HEK293 (cell line): ENCODE data around the gene DUSP21.

Experiments used
- CTCF ChIA-PET: fragments of 350-600 bp; formaldehyde crosslinking; extraction: SDS; loops from one replicate; lab custom pipeline; 2021; ENCODE audit warnings: antibody characterized with exemption; lab: Yijun Ruan, JAX
- POLR2A ChIA-PET: fragments of 300-600 bp; formaldehyde crosslinking; extraction: SDS; loops from one replicate; lab custom pipeline; 2020; ENCODE audit warnings: antibody characterized with exemption, inconsistent platforms; lab: Yijun Ruan, JAX
- H3K27ac ChIP-seq: fragments of 200-500 bp; sonication (Bioruptor generic); 2 replicates; pipeline ENCODE4 v1.5.1; 2014; ENCODE audit warnings: low read depth, low read length, control low read depth, inconsistent platforms; ENCODE audit errors: extremely low read depth
- H3K36me3 ChIP-seq, 2 experiments: fragments of 200-500 bp in 1 of 2; sonication (Bioruptor generic) in 1 of 2; 1 replicate in 1 of 2; 2 replicates in 1 of 2; pipeline ENCODE4 v1.5.1; 2014 to 2017; ENCODE audit warnings: inconsistent platforms in 2 of 2, low read length in 2 of 2; ENCODE audit not compliant: control insufficient read depth in 2 of 2, insufficient read depth in 1 of 2
- H3K4me1 ChIP-seq: fragments of 200-500 bp; sonication (Bioruptor generic); 2 replicates; pipeline ENCODE4 v1.5.1; 2014; ENCODE audit warnings: mild to moderate bottlenecking, low read length, inconsistent platforms; ENCODE audit not compliant: control insufficient read depth, insufficient read depth
- H3K4me3 ChIP-seq: 2 replicates; pipeline ENCODE4 v1.5.1; 2011; ENCODE audit warnings: low read depth, mild to moderate bottlenecking, control low read depth, low read length, moderate library complexity
- H3K9me3 ChIP-seq: fragments of 200-500 bp; sonication (Bioruptor generic); 2 replicates; pipeline ENCODE4 v1.5.1; 2014; ENCODE audit warnings: low read depth, low read length, inconsistent platforms; ENCODE audit not compliant: control insufficient read depth, insufficient read depth
- BCL11A ChIP-seq: fragments of 450-650 bp; formaldehyde crosslinking; IDR thresholded peaks from 2 replicates; pipeline ENCODE4 v1.5.1; 2016; ENCODE audit warnings: low read depth, missing biosample characterization, missing genetic modification characterization
- GLI2 ChIP-seq: fragments of 450-650 bp; formaldehyde crosslinking; IDR thresholded peaks from 2 replicates; pipeline ENCODE4; 2017; ENCODE audit warnings: missing biosample characterization, missing genetic modification characterization, low read depth, borderline replicate concordance
- HOXD13 ChIP-seq: sonication (generic); formaldehyde crosslinking; IDR thresholded peaks from 2 replicates; pipeline ENCODE4 v1.8.0; 2022; ENCODE audit warnings: missing genetic modification reagents, borderline replicate concordance
- MEIS1 ChIP-seq: sonication (generic); formaldehyde crosslinking; IDR thresholded peaks from 2 replicates; pipeline ENCODE4 v1.8.1; 2022; ENCODE audit warnings: missing genetic modification reagents, mild to moderate bottlenecking, borderline replicate concordance
- SP3 ChIP-seq: fragments of 450-650 bp; formaldehyde crosslinking; IDR thresholded peaks from 2 replicates; pipeline ENCODE4 v1.5.1; 2016; ENCODE audit warnings: missing biosample characterization, missing genetic modification characterization
- TRIM28 ChIP-seq: IDR thresholded peaks from 2 replicates; pipeline ENCODE4 v1.6.1; 2011; ENCODE audit warnings: low read length, control low read depth, borderline replicate concordance
- ZBTB1 ChIP-seq: fragments of 450-650 bp; formaldehyde crosslinking; IDR thresholded peaks from 2 replicates; pipeline ENCODE4 v1.5.1; 2016; ENCODE audit warnings: missing biosample characterization, missing genetic modification characterization
- ZBTB48 ChIP-seq: fragments of 450-650 bp; formaldehyde crosslinking; IDR thresholded peaks from 2 replicates; pipeline ENCODE4 v1.5.1; 2016; ENCODE audit warnings: missing biosample characterization, missing genetic modification characterization
- ZBTB7A ChIP-seq: fragments of 450-650 bp; formaldehyde crosslinking; IDR thresholded peaks from 2 replicates; pipeline ENCODE4 v1.5.1; 2016; ENCODE audit warnings: low read depth, missing biosample characterization, missing genetic modification characterization
- ZBTB8A ChIP-seq: fragments of 450-650 bp; formaldehyde crosslinking; IDR thresholded peaks from 2 replicates; pipeline ENCODE4 v1.5.1; 2016; ENCODE audit warnings: missing biosample characterization, missing genetic modification characterization
- ZFP37 ChIP-seq: fragments of 450-650 bp; formaldehyde crosslinking; IDR thresholded peaks from 2 replicates; pipeline ENCODE4 v1.5.1; 2016; ENCODE audit warnings: missing biosample characterization, missing genetic modification characterization
- ZNF121 ChIP-seq: fragments of 450-650 bp; formaldehyde crosslinking; IDR thresholded peaks from 2 replicates; pipeline ENCODE4 v1.5.1; 2016; ENCODE audit warnings: missing biosample characterization, missing genetic modification characterization
- ZNF140 ChIP-seq: fragments of 450-650 bp; formaldehyde crosslinking; IDR thresholded peaks from 2 replicates; pipeline ENCODE4 v1.5.1; 2016; ENCODE audit warnings: missing biosample characterization, missing genetic modification characterization
- ZNF18 ChIP-seq: fragments of 450-650 bp; formaldehyde crosslinking; IDR thresholded peaks from 2 replicates; pipeline ENCODE4 v1.5.1; 2016; ENCODE audit warnings: missing biosample characterization, missing genetic modification characterization
- ZNF223 ChIP-seq: fragments of 450-650 bp; formaldehyde crosslinking; IDR thresholded peaks from 2 replicates; pipeline ENCODE4 v1.5.1; 2016; ENCODE audit warnings: missing biosample characterization, missing genetic modification characterization
- ZNF335 ChIP-seq: fragments of 450-650 bp; formaldehyde crosslinking; conservative IDR thresholded peaks from 2 replicates; pipeline ENCODE4 v1.5.1; 2016; ENCODE audit warnings: missing biosample characterization, missing genetic modification characterization
- ZNF362 ChIP-seq: fragments of 450-650 bp; formaldehyde crosslinking; IDR thresholded peaks from 2 replicates; pipeline ENCODE4 v1.5.1; 2016; ENCODE audit warnings: missing biosample characterization, missing genetic modification characterization
- ZNF449 ChIP-seq: fragments of 450-650 bp; formaldehyde crosslinking; IDR thresholded peaks from 2 replicates; pipeline ENCODE4 v1.5.1; 2017; ENCODE audit warnings: missing biosample characterization, mild to moderate bottlenecking, missing genetic modification characterization, moderate library complexity
- ZNF530 ChIP-seq: fragments of 450-650 bp; formaldehyde crosslinking; IDR thresholded peaks from 2 replicates; pipeline ENCODE4 v1.5.1; 2016; ENCODE audit warnings: low read depth, missing biosample characterization, missing genetic modification characterization
- ZNF664 ChIP-seq: fragments of 450-650 bp; formaldehyde crosslinking; IDR thresholded peaks from 2 replicates; pipeline ENCODE4 v1.5.1; 2016; ENCODE audit warnings: missing biosample characterization, missing genetic modification characterization
- ZNF677 ChIP-seq: fragments of 450-650 bp; IDR thresholded peaks from 2 replicates; pipeline ENCODE4 v1.5.0; 2018; ENCODE audit warnings: missing biosample characterization, mild to moderate bottlenecking, missing genetic modification characterization, moderate library complexity
- ZNF747 ChIP-seq: fragments of 450-650 bp; formaldehyde crosslinking; IDR thresholded peaks from 2 replicates; pipeline ENCODE4 v1.5.1; 2016; ENCODE audit warnings: missing biosample characterization, missing genetic modification characterization
- ZNF776 ChIP-seq: fragments of 450-650 bp; formaldehyde crosslinking; IDR thresholded peaks from 2 replicates; pipeline ENCODE4 v1.5.0; 2017; ENCODE audit warnings: missing biosample characterization, missing genetic modification characterization, borderline replicate concordance
- ZNF792 ChIP-seq: fragments of 450-650 bp; formaldehyde crosslinking; IDR thresholded peaks from 2 replicates; pipeline ENCODE4 v1.5.1; 2016; ENCODE audit warnings: missing biosample characterization, missing genetic modification characterization
- TF ChIP-seq, protein P1 (sequence below): fragments of 450-650 bp; formaldehyde crosslinking; IDR thresholded peaks from 2 replicates; pipeline ENCODE4 v1.5.0; 2017; ENCODE audit warnings: missing biosample characterization, missing genetic modification characterization, borderline replicate concordance

DUSP21 gene

GRCh38 chrX:44875185-44875489 lies 31.3 kb downstream of the DUSP21 start (continued):
- TF ChIP-seq ZFP37 (tag by site-specific recombination) (no peak), ZNF747 (tag by site-specific recombination) (no peak)

- H3K4me3 ChIP-seq = peak overlapping the region; percentile 94
- TF ChIP-seq BCL11A (tag by site-specific recombination) (no peak), ZNF121 (no peak), ZNF362 (no peak), ZNF530 (tag by site-specific recombination) (no peak), GLI2 (tag by site-specific recombination) (no peak), ZNF792 (tag by site-specific recombination) (no peak), ZBTB1 (tag by site-specific recombination) (no peak), ZBTB48 (no peak), TRIM28 (no peak), ZNF335 (tag by site-specific recombination) (no peak), ZNF677 (tag by site-specific recombination) (no peak), MEIS1 (CRISPR knock-in tag) (no peak), ZBTB8A (no peak), SP3 (tag by site-specific recombination) (no peak)
- TF ChIP-seq, protein P1, sequence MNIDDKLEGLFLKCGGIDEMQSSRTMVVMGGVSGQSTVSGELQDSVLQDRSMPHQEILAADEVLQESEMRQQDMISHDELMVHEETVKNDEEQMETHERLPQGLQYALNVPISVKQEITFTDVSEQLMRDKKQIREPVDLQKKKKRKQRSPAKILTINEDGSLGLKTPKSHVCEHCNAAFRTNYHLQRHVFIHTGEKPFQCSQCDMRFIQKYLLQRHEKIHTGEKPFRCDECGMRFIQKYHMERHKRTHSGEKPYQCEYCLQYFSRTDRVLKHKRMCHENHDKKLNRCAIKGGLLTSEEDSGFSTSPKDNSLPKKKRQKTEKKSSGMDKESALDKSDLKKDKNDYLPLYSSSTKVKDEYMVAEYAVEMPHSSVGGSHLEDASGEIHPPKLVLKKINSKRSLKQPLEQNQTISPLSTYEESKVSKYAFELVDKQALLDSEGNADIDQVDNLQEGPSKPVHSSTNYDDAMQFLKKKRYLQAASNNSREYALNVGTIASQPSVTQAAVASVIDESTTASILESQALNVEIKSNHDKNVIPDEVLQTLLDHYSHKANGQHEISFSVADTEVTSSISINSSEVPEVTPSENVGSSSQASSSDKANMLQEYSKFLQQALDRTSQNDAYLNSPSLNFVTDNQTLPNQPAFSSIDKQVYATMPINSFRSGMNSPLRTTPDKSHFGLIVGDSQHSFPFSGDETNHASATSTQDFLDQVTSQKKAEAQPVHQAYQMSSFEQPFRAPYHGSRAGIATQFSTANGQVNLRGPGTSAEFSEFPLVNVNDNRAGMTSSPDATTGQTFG = no peak
- H3K36me3 ChIP-seq = peaks cover 3 to 5% of the 10 kb centered on the region in 2 experiments
- no peaks in the 10 kb centered on the region for H3K4me1 ChIP-seq
- POLR2A ChIA-PET = interaction anchor here (0.8 to 1.6 kb wide), 2 partner anchors 23 to 99 kb away, joined by 3 read pairs; no protein-coding TSS in a partner anchor
- no peak overlapping the region for H3K27ac ChIP-seq
- H3K9me3 ChIP-seq = no peaks in the 10 kb centered on the region
- CTCF ChIA-PET = interaction anchor here (0.6 to 2.3 kb wide), 4 partner anchors 10 to 201 kb away, joined by 3 to 8 read pairs (median 3); no protein-coding TSS in a partner anchor
Measured at GRCh38 chrX:44876086-44876485, 32.3 kb downstream of the DUSP21 start.

DNA sequence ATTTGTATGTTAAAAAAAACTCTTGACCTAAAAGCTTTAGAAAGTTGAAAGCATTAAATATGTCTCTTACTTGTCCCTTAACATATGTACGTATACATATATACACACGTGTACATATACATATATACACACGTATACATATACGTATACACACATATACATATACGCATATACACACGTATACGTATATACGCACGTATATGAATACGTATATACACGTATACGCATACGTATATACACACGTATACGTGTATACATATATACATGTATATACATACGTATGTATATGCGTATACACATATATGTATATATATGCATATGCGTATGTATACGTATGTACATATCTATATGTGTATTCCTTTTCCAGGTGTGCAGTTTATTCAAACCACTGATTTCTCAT lies 32.9 kb downstream of the DUSP21 start:
- Histone ChIP-seq H3K27ac (no peak overlapping the region), H3K36me3 (peaks cover 3 to 5% of the 10 kb centered on the region in 2 experiments; a peak in 2 of 3 replicates), H3K9me3 (no peaks in the 10 kb centered on the region), H3K4me3 (no peak overlapping the region), H3K4me1 (no peaks in the 10 kb centered on the region)
- no peak for TF ChIP-seq ZNF140 (tag by site-specific recombination)
- no peak for TF ChIP-seq ZNF664
- no peak for TF ChIP-seq ZNF18 (tag by site-specific recombination)
- TF ChIP-seq ZBTB7A (tag by site-specific recombination) = no peak
- no peak for TF ChIP-seq HOXD13 (CRISPR knock-in tag)
- TF ChIP-seq ZNF449 (tag by site-specific recombination) = no peak
- no peak for TF ChIP-seq ZNF776 (tag by site-specific recombination)
- no peak for TF ChIP-seq ZNF223
- ChIA-PET POLR2A (interaction anchor here (0.8 to 1.6 kb wide), 2 partner anchors 22 to 98 kb away, joined by 3 read pairs; no protein-coding TSS in a partner anchor), CTCF (interaction anchor here (0.6 to 2.3 kb wide), 3 partner anchors 9 to 194 kb away, joined by 3 to 8 read pairs (median 4); no protein-coding TSS in a partner anchor)
